ENCODE measurements around the gene TMEM176B.

- TF ChIP-seq POLR2A (IDR thresholded peaks at IDR 0.05): no peak
- TF ChIP-seq CTCF (IDR thresholded peaks at IDR 0.05): no peak
These were observed 46.1 kb downstream of the TMEM176B start for GRCh38 chr7:150753826-150754603.

All from testis (tissue), 2 donors.